Measurements from ENCODE around the gene URAD. TPM values are rescaled to one million over a fixed set of nuclear protein-coding genes. Genes with fewer than 3 reads are reported as not detected.

Gene URAD
- total RNA-seq, 1 experiment from 2014 or later = not detected

DNA sequence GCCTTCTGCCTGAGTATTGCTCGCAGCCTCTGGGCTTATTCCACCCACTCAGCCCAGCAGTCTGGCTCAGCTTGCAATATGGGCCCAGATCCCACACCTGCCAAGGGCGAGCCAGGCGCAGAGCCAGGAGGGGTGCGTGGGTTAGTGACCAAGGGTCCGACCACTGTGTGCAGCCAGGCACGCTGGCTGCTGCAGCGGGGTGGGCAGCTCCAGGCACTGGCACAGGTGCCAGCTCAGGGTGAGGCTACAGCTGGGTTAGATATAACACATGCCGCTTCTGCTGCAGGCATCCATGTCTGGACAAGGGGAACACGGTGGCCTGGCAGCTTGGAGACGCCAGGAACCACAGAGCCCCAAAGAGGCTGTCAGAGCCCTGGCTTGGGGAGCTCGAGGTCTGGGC lies 12.6 kb upstream of the URAD start:
- no TSS peak for BruUV-seq (replicated peaks)
- no peak overlapping the region for H3K4me3 ChIP-seq (ENCODE audit: low read length)
- H3K9me2 ChIP-seq (replicated peaks; ENCODE audit: low read length) = no peaks in the 10 kb centered on the region
- H3K9me3 ChIP-seq (ENCODE audit: low read length) = no peaks in the 10 kb centered on the region
- no peaks in the 10 kb centered on the region for H3K4me1 ChIP-seq (ENCODE audit: insufficient read depth, low read length)
- TF ChIP-seq EZH2phosphoT487 (IDR thresholded peaks at IDR 0.05; ENCODE audit: borderline replicate concordance, low read length) = no peak
- H3K27me3 ChIP-seq (ENCODE audit: low read length) = no peaks in the 10 kb centered on the region
- no peak overlapping the region for H3K27ac ChIP-seq (ENCODE audit: low read length)
- no peaks in the 10 kb centered on the region for H3F3A ChIP-seq (ENCODE audit: low read length, unreplicated experiment)
- H3K9ac ChIP-seq (ENCODE audit: low read length) = no peak overlapping the region
- H3K4me2 ChIP-seq (ENCODE audit: low read length) = no peak overlapping the region
- no peak for DNase-seq
- CTCF ChIA-PET = no interaction called here
- POLR2A ChIA-PET (ENCODE audit: unreplicated experiment) = no interaction called here
- ATAC-seq = no peak
- intact Hi-C loops (cut with micrococcal nuclease) = no loop called here
- H4K20me1 ChIP-seq (ENCODE audit: low read length) = no peaks in the 10 kb centered on the region
- no peaks in the 10 kb centered on the region for H3K36me3 ChIP-seq (ENCODE audit: low read depth, low read length)
- H3K79me2 ChIP-seq (ENCODE audit: low read length) = no peaks in the 10 kb centered on the region
- H2AFZ ChIP-seq (ENCODE audit: low read length) = no peak overlapping the region

- H4K20me1 ChIP-seq (ENCODE audit: low read length) = no peaks in the 10 kb centered on the region
- BruUV-seq (replicated peaks) = no TSS peak
- no peak overlapping the region for H3K4me2 ChIP-seq (ENCODE audit: low read length)
- H3K27ac ChIP-seq (ENCODE audit: low read length) = no peak overlapping the region
- no peaks in the 10 kb centered on the region for H3F3A ChIP-seq (ENCODE audit: low read length, unreplicated experiment)
- H3K27me3 ChIP-seq (ENCODE audit: low read length) = no peaks in the 10 kb centered on the region
- H3K36me3 ChIP-seq (ENCODE audit: low read depth, low read length) = no peaks in the 10 kb centered on the region
- DNase-seq = no peak
- H3K4me1 ChIP-seq (ENCODE audit: insufficient read depth, low read length) = no peaks in the 10 kb centered on the region
- no peaks in the 10 kb centered on the region for H3K9me2 ChIP-seq (replicated peaks; ENCODE audit: low read length)
- no peak overlapping the region for H3K4me3 ChIP-seq (ENCODE audit: low read length)
- no peak overlapping the region for H2AFZ ChIP-seq (ENCODE audit: low read length)
- ATAC-seq = no peak
- H3K9me3 ChIP-seq (ENCODE audit: low read length) = no peaks in the 10 kb centered on the region
- ChIA-PET CTCF (no interaction called here), POLR2A (ENCODE audit: unreplicated experiment) (no interaction called here)
- intact Hi-C loops (cut with micrococcal nuclease) = no loop called here
- TF ChIP-seq EZH2phosphoT487 (IDR thresholded peaks at IDR 0.05; ENCODE audit: borderline replicate concordance, low read length) (no peak), EZH2 (IDR thresholded peaks at IDR 0.05; ENCODE audit: low read length, unreplicated experiment) (no peak)
- TF ChIP-seq, protein P1, sequence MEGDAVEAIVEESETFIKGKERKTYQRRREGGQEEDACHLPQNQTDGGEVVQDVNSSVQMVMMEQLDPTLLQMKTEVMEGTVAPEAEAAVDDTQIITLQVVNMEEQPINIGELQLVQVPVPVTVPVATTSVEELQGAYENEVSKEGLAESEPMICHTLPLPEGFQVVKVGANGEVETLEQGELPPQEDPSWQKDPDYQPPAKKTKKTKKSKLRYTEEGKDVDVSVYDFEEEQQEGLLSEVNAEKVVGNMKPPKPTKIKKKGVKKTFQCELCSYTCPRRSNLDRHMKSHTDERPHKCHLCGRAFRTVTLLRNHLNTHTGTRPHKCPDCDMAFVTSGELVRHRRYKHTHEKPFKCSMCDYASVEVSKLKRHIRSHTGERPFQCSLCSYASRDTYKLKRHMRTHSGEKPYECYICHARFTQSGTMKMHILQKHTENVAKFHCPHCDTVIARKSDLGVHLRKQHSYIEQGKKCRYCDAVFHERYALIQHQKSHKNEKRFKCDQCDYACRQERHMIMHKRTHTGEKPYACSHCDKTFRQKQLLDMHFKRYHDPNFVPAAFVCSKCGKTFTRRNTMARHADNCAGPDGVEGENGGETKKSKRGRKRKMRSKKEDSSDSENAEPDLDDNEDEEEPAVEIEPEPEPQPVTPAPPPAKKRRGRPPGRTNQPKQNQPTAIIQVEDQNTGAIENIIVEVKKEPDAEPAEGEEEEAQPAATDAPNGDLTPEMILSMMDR (conservative IDR thresholded peaks at IDR 0.05; ENCODE audit: low read depth, low read length) = no peak
- no peak overlapping the region for H3K9ac ChIP-seq (ENCODE audit: low read length)
- no peaks in the 10 kb centered on the region for H3K79me2 ChIP-seq (ENCODE audit: low read length)
Measured at GRCh38 chr13:28000567-28000966, 12.1 kb upstream of the URAD start.

DNA sequence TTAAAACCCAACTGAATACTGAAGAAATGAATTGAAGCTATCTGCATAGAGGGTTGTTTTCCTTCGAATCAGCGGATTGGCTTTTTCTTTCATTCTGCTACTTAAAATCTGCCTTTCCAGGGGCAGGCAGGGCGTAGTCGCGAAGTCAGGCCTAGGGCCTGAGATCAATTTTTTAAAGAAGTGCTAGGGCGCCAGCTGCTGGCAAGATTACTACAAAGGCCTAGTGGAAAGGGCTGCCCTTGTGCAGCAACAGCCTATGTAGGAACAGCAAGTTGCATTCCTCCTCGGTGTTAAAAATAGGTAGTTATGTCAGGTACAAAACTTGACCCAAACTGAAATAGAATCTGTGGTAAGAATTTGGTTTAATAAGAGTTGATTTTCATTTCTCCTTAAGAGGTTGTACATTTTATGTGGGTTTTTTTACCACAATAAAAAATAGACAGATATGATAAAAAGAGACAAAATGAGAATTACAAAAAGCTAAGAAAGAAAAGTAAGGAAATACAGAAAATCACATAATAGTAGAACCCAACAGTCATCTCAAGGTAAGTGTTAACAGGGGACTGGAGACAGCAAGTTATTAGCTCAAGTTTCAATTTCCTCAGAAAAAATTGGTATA lies 9.5 kb upstream of the URAD start:
- no peaks in the 10 kb centered on the region for H3K4me1 ChIP-seq (ENCODE audit: insufficient read depth, low read length)
- BruUV-seq (replicated peaks) = no TSS peak
- intact Hi-C loops (cut with micrococcal nuclease) = no loop called here
- ATAC-seq (peak; percentile 88), DNase-seq (peak; percentile 59)
- TF ChIP-seq, protein P1 (conservative IDR thresholded peaks at IDR 0.05; ENCODE audit: low read depth, low read length) = peak; percentile 70
- TF ChIP-seq EZH2 (IDR thresholded peaks at IDR 0.05; ENCODE audit: low read length, unreplicated experiment) (no peak), EZH2phosphoT487 (IDR thresholded peaks at IDR 0.05; ENCODE audit: borderline replicate concordance, low read length) (no peak)
- no peaks in the 10 kb centered on the region for H3K9me2 ChIP-seq (replicated peaks; ENCODE audit: low read length)
- H3K4me2 ChIP-seq (ENCODE audit: low read length) = no peak overlapping the region
- no peaks in the 10 kb centered on the region for H4K20me1 ChIP-seq (ENCODE audit: low read length)
- POLR2A ChIA-PET (ENCODE audit: unreplicated experiment) = no interaction called here
- CTCF ChIA-PET = interaction anchor here (1.0 kb wide), 1 partner anchor 636 kb away, joined by 3 read pairs; no protein-coding TSS in a partner anchor
- no peaks in the 10 kb centered on the region for H3K79me2 ChIP-seq (ENCODE audit: low read length)
- H3K9me3 ChIP-seq (ENCODE audit: low read length) = no peaks in the 10 kb centered on the region
- no peak overlapping the region for H3K4me3 ChIP-seq (ENCODE audit: low read length)
- no peaks in the 10 kb centered on the region for H3K36me3 ChIP-seq (ENCODE audit: low read depth, low read length)
- no peak overlapping the region for H3K9ac ChIP-seq (ENCODE audit: low read length)
- 0 out of 2 replicates have a peak overlapping the region, but pooled peaks have one; percentile 21 for H2AFZ ChIP-seq (ENCODE audit: low read length)
- H3K27ac ChIP-seq (ENCODE audit: low read length) = no peak overlapping the region
- H3F3A ChIP-seq (ENCODE audit: low read length, unreplicated experiment) = no peaks in the 10 kb centered on the region
- no peaks in the 10 kb centered on the region for H3K27me3 ChIP-seq (ENCODE audit: low read length)

Measured in PC-3 (cell line).